Astrocyte (in vitro differentiated cells and primary cell): ENCODE results near the gene KIF1B. TPM values are rescaled to one million over a fixed set of nuclear protein-coding genes. Genes with fewer than 3 reads are reported as not detected.

ENCODE experiments used
- DNase-seq: peaks from one replicate; pipeline ENCODE4 v3.0.0-alpha.2; 2010; ENCODE audit warnings: low read depth
- FAIRE-seq: peaks from 2 replicates; lab custom pipeline; 2011; peaks lifted over from hg19 to GRCh38; lab: Jason Lieb, UNC
- H2AFZ ChIP-seq: 2 replicates; pipeline ENCODE4 v1.6.0; 2012; ENCODE audit warnings: low read depth, low read length, inconsistent platforms
- H3K27ac ChIP-seq: 2 replicates; pipeline ENCODE4 v1.5.1; 2011; ENCODE audit warnings: low read depth, low read length, inconsistent platforms
- H3K27me3 ChIP-seq: 2 replicates; pipeline ENCODE4 v1.6.0; 2011; ENCODE audit warnings: low read length, inconsistent platforms; ENCODE audit not compliant: insufficient read depth
- H3K36me3 ChIP-seq: 2 replicates; pipeline ENCODE4 v1.5.1; 2011; ENCODE audit warnings: low read length, inconsistent platforms; ENCODE audit not compliant: insufficient read depth
- H3K4me1 ChIP-seq: 2 replicates; pipeline ENCODE4 v1.5.1; 2011; ENCODE audit warnings: low read length, inconsistent platforms; ENCODE audit not compliant: insufficient read depth
- H3K4me2 ChIP-seq: 2 replicates; pipeline ENCODE4 v1.6.0; 2012; ENCODE audit warnings: low read length, inconsistent platforms
- H3K4me3 ChIP-seq: 2 replicates; pipeline ENCODE4 v1.5.1; 2011; ENCODE audit warnings: low read depth, mild to moderate bottlenecking, low read length, inconsistent platforms; ENCODE audit not compliant: insufficient read depth
- H3K79me2 ChIP-seq: 2 replicates; pipeline ENCODE4 v1.6.0; 2012; ENCODE audit warnings: mild to moderate bottlenecking, low read length, inconsistent platforms; ENCODE audit not compliant: insufficient read depth
- H3K9ac ChIP-seq: 2 replicates; pipeline ENCODE4 v1.6.0; 2012; ENCODE audit warnings: mild to moderate bottlenecking, low read length, inconsistent platforms
- H3K9me3 ChIP-seq: 2 replicates; pipeline ENCODE4 v1.5.1; 2012; ENCODE audit warnings: low read depth, mild to moderate bottlenecking, low read length, inconsistent platforms; ENCODE audit not compliant: insufficient read depth
- H4K20me1 ChIP-seq: 2 replicates; pipeline ENCODE4 v1.6.0; 2012; ENCODE audit warnings: low read length, inconsistent platforms; ENCODE audit not compliant: insufficient read depth
- H3K27ac Mint-ChIP-seq: one replicate; pipeline ENCODE4 v1.8.0; 2021; ENCODE audit warnings: mild to moderate bottlenecking, mixed read lengths; ENCODE audit not compliant: unreplicated experiment
- H3K27me3 Mint-ChIP-seq: one replicate; pipeline ENCODE4 v1.8.0; 2021; ENCODE audit warnings: low read depth, mixed read lengths; ENCODE audit not compliant: unreplicated experiment
- H3K36me3 Mint-ChIP-seq: one replicate; pipeline ENCODE4 v1.8.0; 2021; ENCODE audit warnings: low read depth, mixed read lengths; ENCODE audit not compliant: unreplicated experiment
- H3K4me1 Mint-ChIP-seq: one replicate; pipeline ENCODE4 v1.8.0; 2021; ENCODE audit warnings: low read depth, mixed read lengths; ENCODE audit not compliant: unreplicated experiment
- H3K4me3 Mint-ChIP-seq: one replicate; pipeline ENCODE4 v1.8.0; 2021; ENCODE audit warnings: mild to moderate bottlenecking, moderate library complexity, mixed read lengths; ENCODE audit not compliant: unreplicated experiment
- H3K9me3 Mint-ChIP-seq: one replicate; pipeline ENCODE4 v1.8.0; 2021; ENCODE audit warnings: mild to moderate bottlenecking, mixed read lengths; ENCODE audit not compliant: unreplicated experiment
- CTCF ChIP-seq: IDR thresholded peaks from 2 replicates; pipeline ENCODE4 v1.5.1; 2011; ENCODE audit warnings: low read depth, mild to moderate bottlenecking, inconsistent platforms, low read length, moderate library complexity; ENCODE audit not compliant: insufficient read depth
- EZH2 ChIP-seq: IDR thresholded peaks from 2 replicates; pipeline ENCODE4 v1.6.1; 2012; ENCODE audit warnings: mild to moderate bottlenecking, low read length, inconsistent platforms; ENCODE audit not compliant: insufficient read depth
- total RNA-seq: library from RNA; stranded (reverse); gene quantifications from 2 replicates; pipeline ENCODE4 v1.2.1, GENCODE V29; 2021

KIF1B gene
- total RNA-seq, 1 donor from 2014 or later = 75.9 TPM

GRCh38 chr1:10320336-10320735 is 110.0 kb downstream of the KIF1B start:
- no peak overlapping the region for H3K4me2 ChIP-seq
- H3K9ac ChIP-seq = no peak overlapping the region
- no peaks in the 10 kb centered on the region for H3K27me3 ChIP-seq
- no peaks in the 10 kb centered on the region for H3K4me1 ChIP-seq
- H3K9me3 ChIP-seq = no peaks in the 10 kb centered on the region
- no peaks in the 10 kb centered on the region for H3K27me3 Mint-ChIP-seq
- peaks cover 5% of the 10 kb centered on the region for H3K36me3 ChIP-seq
- no peaks in the 10 kb centered on the region for H3K79me2 ChIP-seq
- H3K4me3 Mint-ChIP-seq = no peak overlapping the region
- no peak overlapping the region for H2AFZ ChIP-seq
- peaks cover 1% of the 10 kb centered on the region for H3K36me3 Mint-ChIP-seq
- H4K20me1 ChIP-seq = peaks cover 5% of the 10 kb centered on the region
- DNase-seq (no peak), FAIRE-seq (no peak)
- no peaks in the 10 kb centered on the region for H3K9me3 Mint-ChIP-seq
- H3K4me3 ChIP-seq = no peak overlapping the region
- H3K27ac Mint-ChIP-seq = no peak overlapping the region
- no peak for TF ChIP-seq CTCF
- no peak for TF ChIP-seq EZH2
- peaks cover 7% of the 10 kb centered on the region for H3K4me1 Mint-ChIP-seq
- H3K27ac ChIP-seq = no peak overlapping the region

- Mint-ChIP-seq H3K27me3 (no peaks in the 10 kb centered on the region), H3K9me3 (no peaks in the 10 kb centered on the region), H3K4me3 (no peak overlapping the region), H3K36me3 (peaks cover 6% of the 10 kb centered on the region), H3K27ac (no peak overlapping the region), H3K4me1 (peaks cover 7% of the 10 kb centered on the region)
- no peaks in the 10 kb centered on the region for H3K79me2 ChIP-seq
- DNase-seq (no peak), FAIRE-seq (no peak)
- TF ChIP-seq EZH2 (no peak), CTCF (no peak)
- no peaks in the 10 kb centered on the region for H3K4me1 ChIP-seq
- H3K4me3 ChIP-seq = no peak overlapping the region
- no peak overlapping the region for H3K4me2 ChIP-seq
- H3K27ac ChIP-seq = no peak overlapping the region
- H3K9ac ChIP-seq = no peak overlapping the region
- H4K20me1 ChIP-seq = no peaks in the 10 kb centered on the region
- no peak overlapping the region for H2AFZ ChIP-seq
- peaks cover 17% of the 10 kb centered on the region for H3K36me3 ChIP-seq
- H3K27me3 ChIP-seq = no peaks in the 10 kb centered on the region
- H3K9me3 ChIP-seq = no peaks in the 10 kb centered on the region
Measured at GRCh38 chr1:10322821-10323220, 112.5 kb downstream of the KIF1B start.

- peaks cover 7% of the 10 kb centered on the region for H3K36me3 Mint-ChIP-seq
- Histone ChIP-seq H3K36me3 (peaks cover 17% of the 10 kb centered on the region), H3K4me1 (no peaks in the 10 kb centered on the region), H3K27me3 (no peaks in the 10 kb centered on the region), H3K79me2 (no peaks in the 10 kb centered on the region), H3K4me3 (no peak overlapping the region), H4K20me1 (no peaks in the 10 kb centered on the region), H3K9me3 (no peaks in the 10 kb centered on the region), H3K9ac (no peak overlapping the region), H3K4me2 (no peak overlapping the region), H2AFZ (no peak overlapping the region), H3K27ac (no peak overlapping the region)
- H3K27me3 Mint-ChIP-seq = no peaks in the 10 kb centered on the region
- no peaks in the 10 kb centered on the region for H3K9me3 Mint-ChIP-seq
- H3K4me3 Mint-ChIP-seq = no peak overlapping the region
- H3K4me1 Mint-ChIP-seq = peaks cover 6% of the 10 kb centered on the region
- TF ChIP-seq CTCF (no peak), EZH2 (no peak)
- FAIRE-seq (no peak), DNase-seq (no peak)
- H3K27ac Mint-ChIP-seq = no peak overlapping the region
Measured at GRCh38 chr1:10324627-10325026, 114.3 kb downstream of the KIF1B start.
